Endothelial cell of umbilical vein (primary cell): ENCODE results near the gene DAAM1. TPM values are rescaled to one million over a fixed set of nuclear protein-coding genes. Genes with fewer than 3 reads are reported as not detected.

Experiments
- BruUV-seq: library from RNA; stranded (reverse); fragments of 400-500 nt; replicated peaks from 2 replicates; lab custom pipeline; 2021; lab: Mats Ljungman, UMichigan
- CTCF ChIA-PET: fragments of 300-600, 350-600 bp; sonication (Branson Sonifier 250); formaldehyde crosslinking; loops from one replicate; lab custom pipeline; 2021; ENCODE audit warnings: antibody characterized with exemption, inconsistent platforms; lab: Charles Lee
- POLR2A ChIA-PET: fragments of 300-600, 350-600 bp; sonication (Branson Sonifier 250); formaldehyde crosslinking; loops from one replicate; lab custom pipeline; 2021; ENCODE audit warnings: antibody characterized with exemption, inconsistent platforms; lab: Charles Lee
- DNase-seq: peaks from one replicate; pipeline ENCODE4 v3.0.0-alpha.2; 2011; ENCODE audit warnings: low read depth, low spot score
- FAIRE-seq: peaks from 2 replicates; lab custom pipeline; 2011; peaks lifted over from hg19 to GRCh38; lab: Jason Lieb, UNC
- H2AFZ ChIP-seq: 2 replicates; pipeline ENCODE4 v1.6.0; 2012; ENCODE audit warnings: low read depth, low read length, control low read depth, inconsistent platforms
- H3K27ac ChIP-seq: 2 replicates; pipeline ENCODE4 v1.5.1; 2011; ENCODE audit warnings: low read depth, mild to moderate bottlenecking, control low read depth, low read length, moderate library complexity; ENCODE audit not compliant: insufficient read depth
- H3K27me3 ChIP-seq, 2 experiments: 2 replicates each; pipeline versions ENCODE4 v1.6.0 to v1.6.1; 2011; ENCODE audit warnings: low read length in 2 of 2, mixed read lengths in 1 of 2; ENCODE audit not compliant: control insufficient read depth in 2 of 2, insufficient read depth in 2 of 2
- H3K36me3 ChIP-seq, 2 experiments: 2 replicates in 1 of 2; 3 replicates in 1 of 2; pipeline ENCODE4 v1.5.1; 2011; ENCODE audit warnings: low read length in 2 of 2, mild to moderate bottlenecking in 1 of 2, moderate library complexity in 1 of 2; ENCODE audit not compliant: control insufficient read depth in 2 of 2, insufficient read depth in 2 of 2; ENCODE audit errors: extremely low read depth in 1 of 2
- H3K4me1 ChIP-seq: 3 replicates; pipeline ENCODE4 v1.5.1; 2011; ENCODE audit warnings: mild to moderate bottlenecking, low read length; ENCODE audit not compliant: control insufficient read depth, insufficient read depth; ENCODE audit errors: extremely low read depth
- H3K4me2 ChIP-seq: 2 replicates; pipeline ENCODE4 v1.6.1; 2011; ENCODE audit warnings: low read length, control low read depth, mixed read lengths; ENCODE audit not compliant: insufficient read depth
- H3K4me3 ChIP-seq, 3 experiments: fragments of 200-600 bp in 1 of 3; sonication (generic), shearing (Covaris generic) in 1 of 3; replicated peaks in 1 of 3; 2 replicates each; pipeline ENCODE4 v1.5.1; 2011 to 2016; ENCODE audit warnings: control low read depth in 3 of 3, low read length in 3 of 3, mild to moderate bottlenecking in 2 of 3, inconsistent platforms in 1 of 3, low read depth in 1 of 3, moderate library complexity in 1 of 3; ENCODE audit not compliant: insufficient read depth in 1 of 3
- H3K79me2 ChIP-seq: 2 replicates; pipeline ENCODE4 v1.6.0; 2012; ENCODE audit warnings: low read length, inconsistent platforms; ENCODE audit not compliant: control insufficient read depth, insufficient read depth
- H3K9ac ChIP-seq: replicated peaks from 2 replicates; pipeline ENCODE3; 2011; ENCODE audit warnings: low read length, control low read depth; ENCODE audit not compliant: insufficient read depth; ENCODE audit errors: extremely low read depth
- H3K9me1 ChIP-seq: replicated peaks from 3 replicates; pipeline ENCODE4 v1.6.0; 2011; ENCODE audit warnings: mild to moderate bottlenecking, low read length; ENCODE audit not compliant: control insufficient read depth, insufficient read depth; ENCODE audit errors: extremely low read depth
- H3K9me3 ChIP-seq: replicated peaks from 2 replicates; pipeline ENCODE4 v1.5.1; 2012; ENCODE audit warnings: low read length, inconsistent platforms; ENCODE audit not compliant: control insufficient read depth, insufficient read depth
- H4K20me1 ChIP-seq: replicated peaks from 2 replicates; pipeline ENCODE3; 2011; ENCODE audit warnings: mild to moderate bottlenecking, low read length; ENCODE audit not compliant: control insufficient read depth, insufficient read depth; ENCODE audit errors: extremely low read depth
- EZH2 ChIP-seq: IDR thresholded peaks from 2 replicates; pipeline ENCODE4 v1.6.1; 2012; ENCODE audit warnings: borderline replicate concordance, low read depth, mild to moderate bottlenecking, moderate library complexity, low read length, inconsistent platforms; ENCODE audit not compliant: severe bottlenecking
- FOS ChIP-seq: IDR thresholded peaks from 2 replicates; pipeline ENCODE4 v1.6.1; 2011; ENCODE audit warnings: mild to moderate bottlenecking, low read length, moderate library complexity, borderline replicate concordance; ENCODE audit not compliant: insufficient read depth
- GATA2 ChIP-seq: IDR thresholded peaks from 2 replicates; pipeline ENCODE4 v1.7.0; 2011; ENCODE audit warnings: low read depth, mild to moderate bottlenecking, moderate library complexity, mixed read lengths, low read length; ENCODE audit not compliant: insufficient read length, insufficient read depth
- JUN ChIP-seq: IDR thresholded peaks from 2 replicates; pipeline ENCODE4 v1.6.1; 2011; ENCODE audit warnings: borderline replicate concordance, low read depth; ENCODE audit not compliant: insufficient read length, insufficient read depth
- MYC ChIP-seq: IDR thresholded peaks from one replicate; pipeline ENCODE4 v1.6.1; 2011; ENCODE audit warnings: mild to moderate bottlenecking, low read depth, low read length
- POLR2A ChIP-seq: IDR thresholded peaks from 2 replicates; pipeline ENCODE4 v1.6.1; 2012; ENCODE audit warnings: low read depth, mild to moderate bottlenecking, control low read depth, low read length
- POLR2AphosphoS5 ChIP-seq: IDR thresholded peaks from 2 replicates; pipeline ENCODE4 v1.6.1; 2012; ENCODE audit warnings: low read depth, mild to moderate bottlenecking, control low read depth, low read length, moderate library complexity; ENCODE audit not compliant: insufficient read depth
- dilution Hi-C: fragments of 300-500 bp; cut with MboI; formaldehyde crosslinking; loops from one replicate; pipeline ENCODE4 v1.15.0; 2019; ENCODE audit warnings: low sequenced_read_pairs; ENCODE audit not compliant: extremely low pct_ligation_motif_present
- intact Hi-C: fragments of 100-400 bp; cut with micrococcal nuclease; formaldehyde crosslinking; loops from one replicate; pipeline ENCODE4 v1.10.0; 2022
- polyA plus RNA-seq, 4 experiments: library from polyadenylated mRNA; depleted of rRNA in 3 of 4; stranded (reverse) in 3 of 4; unstranded in 1 of 4; fragments of >200 nt; gene quantifications; 2 replicates each; pipeline versions ENCODE4 v1.2.1 to v1.2.3, GENCODE V29; 2011 to 2012; ENCODE audit warnings: missing spikeins in 1 of 4
- total RNA-seq: library from RNA; stranded (reverse); gene quantifications from 2 replicates; pipeline ENCODE4 v1.2.3, GENCODE V29; 2021
- TF ChIP-seq, protein P1 (sequence below): IDR thresholded peaks from 2 replicates; pipeline ENCODE4 v1.6.1; 2011; ENCODE audit not compliant: insufficient read depth, insufficient read length
- TF ChIP-seq, protein P2 (sequence below), 2 donors: IDR thresholded peaks; 1 replicate in 1 of 2; 2 replicates in 1 of 2; pipeline ENCODE4 v1.5.1; 2011; ENCODE audit warnings: low read length in 2 of 2, mild to moderate bottlenecking in 2 of 2, moderate library complexity in 2 of 2, control low read depth in 1 of 2, inconsistent platforms in 1 of 2, low read depth in 1 of 2; ENCODE audit not compliant: insufficient read depth in 1 of 2; ENCODE audit errors: extremely low read depth in 1 of 2

Gene DAAM1
- total and polyA plus RNA-seq, 2 donors (not counting 3 experiments of a cell fraction or from before 2014, with no cell fraction given), result 10.2 to 25.3 TPM

DNA sequence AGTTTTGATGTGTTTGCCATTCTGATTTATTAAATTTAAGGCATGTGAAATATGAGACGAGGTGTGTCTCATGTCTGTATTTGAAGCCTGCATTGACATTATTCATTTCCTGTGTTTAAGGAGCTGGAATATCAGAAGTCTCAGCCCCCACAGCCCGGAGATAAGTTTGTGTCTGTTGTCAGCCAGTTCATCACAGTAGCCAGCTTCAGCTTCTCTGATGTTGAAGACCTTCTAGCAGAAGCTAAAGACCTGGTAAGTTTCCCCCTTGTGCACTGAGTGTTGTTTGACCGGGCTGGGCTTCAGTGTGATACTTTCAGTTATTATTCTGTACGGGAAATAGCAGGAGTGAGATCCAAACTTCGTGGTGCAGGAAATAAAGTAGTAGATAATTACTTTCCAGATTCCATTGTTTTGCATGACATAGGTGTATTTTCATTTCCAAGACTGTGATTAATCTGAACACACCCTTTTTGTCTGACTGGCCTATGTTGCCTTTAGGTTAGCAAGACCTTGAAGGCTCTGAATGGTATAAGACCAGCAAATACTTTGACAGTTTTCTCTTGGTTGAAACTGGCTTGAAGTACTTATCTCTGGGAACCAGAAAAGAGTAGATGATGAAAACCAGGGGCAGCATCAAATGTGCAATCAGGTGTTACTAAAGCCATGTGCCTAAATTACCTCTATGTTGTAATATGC is 175.2 kb downstream of the DAAM1 start:
- DNase-seq, result peak; percentile 74
- Histone ChIP-seq H3K9me1 (no peaks in the 10 kb centered on the region), H3K9ac (peak overlapping the region; percentile 60), H3K4me1 (peaks cover 43% of the 10 kb centered on the region), H3K9me3 (no peaks in the 10 kb centered on the region), H3K79me2 (peaks cover 3% of the 10 kb centered on the region), H2AFZ (peak overlapping the region; percentile 31), H3K4me2 (peak overlapping the region; percentile 91), H3K4me3 (peak overlapping the region in 1 of 3 experiments; percentile 40), H3K27ac (peak overlapping the region; percentile 73), H3K27me3 (no peaks in the 10 kb centered on the region), H4K20me1 (no peaks in the 10 kb centered on the region), H3K36me3 (peaks cover 0 to 1% of the 10 kb centered on the region in 2 experiments)
- ChIA-PET CTCF (interaction anchor here (0.7 to 1.0 kb wide), 4 partner anchors 10 to 174 kb away, joined by 3 to 5 read pairs (median 4); no protein-coding TSS in a partner anchor), POLR2A (no interaction called here)
- dilution Hi-C loops, result no loop called here
- BruUV-seq, result TSS peak; percentile 78
- TF ChIP-seq, protein P1, sequence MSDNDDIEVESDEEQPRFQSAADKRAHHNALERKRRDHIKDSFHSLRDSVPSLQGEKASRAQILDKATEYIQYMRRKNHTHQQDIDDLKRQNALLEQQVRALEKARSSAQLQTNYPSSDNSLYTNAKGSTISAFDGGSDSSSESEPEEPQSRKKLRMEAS, result no peak
- TF ChIP-seq GATA2 (peak; percentile 61), EZH2 (no peak), POLR2AphosphoS5 (peak; percentile 2), JUN (no peak), POLR2A (no peak), FOS (peak; percentile 57), MYC (no peak)
- TF ChIP-seq, protein P2, sequence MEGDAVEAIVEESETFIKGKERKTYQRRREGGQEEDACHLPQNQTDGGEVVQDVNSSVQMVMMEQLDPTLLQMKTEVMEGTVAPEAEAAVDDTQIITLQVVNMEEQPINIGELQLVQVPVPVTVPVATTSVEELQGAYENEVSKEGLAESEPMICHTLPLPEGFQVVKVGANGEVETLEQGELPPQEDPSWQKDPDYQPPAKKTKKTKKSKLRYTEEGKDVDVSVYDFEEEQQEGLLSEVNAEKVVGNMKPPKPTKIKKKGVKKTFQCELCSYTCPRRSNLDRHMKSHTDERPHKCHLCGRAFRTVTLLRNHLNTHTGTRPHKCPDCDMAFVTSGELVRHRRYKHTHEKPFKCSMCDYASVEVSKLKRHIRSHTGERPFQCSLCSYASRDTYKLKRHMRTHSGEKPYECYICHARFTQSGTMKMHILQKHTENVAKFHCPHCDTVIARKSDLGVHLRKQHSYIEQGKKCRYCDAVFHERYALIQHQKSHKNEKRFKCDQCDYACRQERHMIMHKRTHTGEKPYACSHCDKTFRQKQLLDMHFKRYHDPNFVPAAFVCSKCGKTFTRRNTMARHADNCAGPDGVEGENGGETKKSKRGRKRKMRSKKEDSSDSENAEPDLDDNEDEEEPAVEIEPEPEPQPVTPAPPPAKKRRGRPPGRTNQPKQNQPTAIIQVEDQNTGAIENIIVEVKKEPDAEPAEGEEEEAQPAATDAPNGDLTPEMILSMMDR (IDR thresholded peaks at IDR 0.05; ENCODE audit: extremely low read depth in 1 of 2, insufficient read depth in 1 of 2, low read depth in 1 of 2, low read length in 2 of 2), result no peak
- intact Hi-C loops, result loop anchor here (2.0 kb wide), 5 partner anchors 27 to 175 kb away; partner anchors contain the start of gene DAAM1
- FAIRE-seq, result peak; percentile 80
